NCI-H2107 treated with DMSO at 0.1 percent for 48 hours (cell line): ENCODE measurements around the gene PRDM16.

Source experiments
- DNase-seq: peaks from one replicate; lab custom pipeline; 2025; ENCODE audit not compliant: unreplicated experiment; lab: John Stamatoyannopoulos, UW

Gene PRDM16

GRCh38 chr1:3454811-3455618 is 386.0 kb downstream of the PRDM16 start:
- DNase-seq = no peak

DNA sequence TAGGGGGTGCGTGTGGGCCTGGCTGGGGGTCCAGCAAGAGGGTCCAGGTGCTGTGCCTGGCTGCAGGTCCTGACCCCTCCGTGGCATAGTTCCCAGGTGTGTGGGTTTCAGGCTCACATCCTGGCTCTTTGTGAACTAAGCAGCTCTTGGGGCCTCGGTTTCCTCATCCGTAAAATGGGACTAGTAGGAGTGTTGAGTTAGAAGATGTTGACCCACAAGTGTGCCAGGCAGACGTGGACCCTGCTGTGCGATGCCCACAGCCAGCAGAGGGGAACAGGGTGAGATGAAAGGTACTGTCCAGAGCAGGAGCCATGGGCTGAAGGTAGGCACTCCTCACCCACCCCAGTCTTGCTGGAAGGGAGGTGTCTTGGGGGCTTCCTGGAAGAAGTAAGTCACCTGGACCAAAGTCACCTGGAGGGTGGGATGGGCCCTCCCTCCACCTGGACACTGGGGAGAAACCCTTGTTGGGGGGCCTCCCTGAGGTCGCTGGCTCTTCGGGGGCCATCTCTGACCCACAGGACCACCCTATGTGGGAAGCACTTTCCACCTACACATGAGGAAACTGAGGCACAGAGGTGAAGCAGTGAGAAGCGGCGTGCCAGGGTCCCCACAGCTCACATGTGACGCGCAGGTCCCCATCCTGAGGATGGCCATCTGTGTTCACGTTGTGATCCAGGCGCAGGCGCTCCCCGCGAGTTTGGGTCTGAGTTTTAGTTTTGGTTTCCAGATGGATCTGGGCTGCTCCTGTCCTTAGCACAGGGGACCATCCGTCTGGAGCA is 386.9 kb downstream of the PRDM16 start:
- no peak for DNase-seq

GRCh38 chr1:3456449-3456963 is 387.5 kb downstream of the PRDM16 start:
- no peak for DNase-seq

DNA sequence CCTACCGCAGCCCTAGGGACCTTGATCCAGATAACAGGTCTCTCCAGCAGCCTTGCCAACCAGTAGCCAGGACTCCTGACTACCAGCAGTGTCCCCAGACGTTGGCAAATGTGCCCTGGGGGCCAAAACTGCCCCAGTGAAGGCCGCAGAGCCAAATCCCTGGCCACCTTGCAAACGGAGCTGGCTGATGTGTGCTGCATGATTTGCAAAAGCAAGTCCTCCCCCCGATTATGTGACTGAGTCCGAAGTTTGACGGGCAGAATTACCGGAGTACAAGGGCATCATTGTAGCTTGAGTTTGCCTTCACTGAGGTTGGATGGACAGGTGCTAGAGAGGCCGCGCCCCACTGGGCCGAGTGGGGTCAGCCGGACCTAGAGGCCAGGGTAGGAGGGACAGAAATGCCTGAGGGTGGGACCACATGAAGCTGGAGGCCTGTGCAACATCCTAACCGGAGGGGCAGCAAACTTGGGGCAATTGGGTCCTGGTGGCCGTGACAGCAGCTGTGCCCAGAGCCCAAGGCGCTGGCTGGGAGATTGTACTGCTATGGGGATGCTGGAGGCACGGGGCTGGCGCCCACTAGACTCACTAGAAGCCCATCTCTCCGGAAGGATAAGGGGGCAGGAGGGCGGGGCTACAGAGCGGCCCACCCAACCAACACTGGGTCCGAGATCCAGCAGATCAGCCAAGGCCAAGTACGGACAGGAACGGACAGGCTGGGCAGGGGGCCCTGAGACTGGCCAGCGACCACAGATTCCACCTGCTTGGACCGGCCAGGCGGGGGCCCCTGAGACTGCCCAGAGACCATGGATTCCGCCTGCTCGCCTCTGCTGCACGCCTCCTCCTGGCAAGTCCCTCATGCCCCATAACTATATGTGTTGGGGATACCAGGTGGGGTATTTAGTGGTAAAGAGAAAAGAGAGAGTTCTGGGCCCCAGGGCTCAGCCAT is 388.2 kb downstream of the PRDM16 start:
- no peak for DNase-seq

- no peak for DNase-seq
Observed at GRCh38 chr1:3457910-3458883, 389.2 kb downstream of the PRDM16 start.

GRCh38 chr1:3459051-3459908 is 390.3 kb downstream of the PRDM16 start:
- DNase-seq = no peak

GRCh38 chr1:3459940-3460671 is 391.1 kb downstream of the PRDM16 start:
- no peak for DNase-seq

DNA sequence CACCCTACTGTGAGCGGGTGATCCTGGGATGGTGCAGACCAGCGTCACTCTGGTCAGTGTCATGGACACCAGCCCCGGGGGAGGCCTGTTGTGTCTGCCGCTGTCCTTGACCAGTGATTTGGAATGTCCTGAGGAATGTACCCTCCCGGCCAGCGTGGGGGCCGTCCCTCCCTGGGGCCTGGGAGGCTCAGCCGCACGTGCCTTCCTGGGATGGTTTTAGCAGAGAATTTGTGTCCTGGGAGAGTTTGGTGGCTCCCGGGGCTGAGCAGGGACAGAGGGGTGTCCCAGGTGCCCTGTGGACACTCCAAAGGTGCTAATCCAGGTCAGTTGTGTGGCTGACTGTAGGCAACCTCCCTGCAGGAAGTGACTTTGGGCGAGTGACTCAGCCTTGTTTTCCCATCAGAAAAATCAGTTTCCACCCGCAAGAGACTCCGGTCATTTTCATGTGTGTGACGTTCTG is 391.7 kb downstream of the PRDM16 start:
- DNase-seq = no peak

DNA sequence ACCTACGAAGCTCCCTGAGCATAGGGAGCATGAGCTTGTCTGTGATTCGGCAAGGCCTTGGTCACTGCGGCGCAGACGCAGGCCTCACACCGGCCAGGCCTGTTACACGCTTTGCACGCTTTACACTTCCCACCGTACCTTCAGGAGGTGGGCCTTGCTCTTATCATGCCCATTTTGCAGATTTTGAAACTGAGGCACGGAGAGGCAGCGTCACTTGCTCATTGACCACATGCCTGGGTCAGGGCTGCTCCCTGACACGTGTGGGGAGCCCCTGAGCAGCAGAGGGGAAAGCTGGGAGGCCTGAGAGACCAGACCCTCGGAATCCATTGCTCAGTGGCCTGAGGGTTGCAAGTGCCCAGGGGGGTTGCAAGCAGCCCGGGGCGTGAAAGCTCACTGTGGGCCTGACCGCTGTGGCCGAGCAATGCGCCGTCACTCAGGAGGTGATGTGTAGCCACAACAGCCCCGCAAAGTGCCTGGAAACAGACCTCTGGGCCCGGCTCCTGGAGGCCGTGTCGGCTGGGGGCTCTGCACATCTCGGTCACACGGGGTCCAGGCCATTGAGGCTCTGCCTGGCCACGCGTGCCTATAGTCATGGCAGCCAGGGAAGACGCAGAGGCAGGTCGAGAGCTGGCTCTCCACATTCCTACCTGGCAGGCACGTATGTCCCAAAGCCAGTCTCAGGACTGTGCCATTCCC is 392.4 kb downstream of the PRDM16 start:
- no peak for DNase-seq

DNA sequence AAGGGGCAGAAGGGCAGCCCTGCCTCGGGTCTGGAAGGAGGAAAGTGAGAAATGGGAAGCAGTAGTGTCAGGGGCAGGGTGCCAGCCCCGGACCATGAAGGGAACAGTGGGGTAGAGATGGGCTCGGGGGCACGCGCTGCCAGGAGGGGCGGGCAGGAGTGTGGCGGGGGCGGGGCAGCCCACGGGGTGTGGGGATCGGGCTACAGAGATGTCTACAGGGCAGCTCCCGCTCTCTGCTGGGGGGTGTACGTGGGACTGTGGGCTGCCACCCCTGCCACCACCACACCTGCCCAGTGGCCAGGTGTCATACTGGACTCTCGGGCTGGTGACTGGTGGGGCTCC is 392.9 kb downstream of the PRDM16 start:
- no peak for DNase-seq

- no peak for DNase-seq
Observed at GRCh38 chr1:3462356-3463012, 393.5 kb downstream of the PRDM16 start.

DNA sequence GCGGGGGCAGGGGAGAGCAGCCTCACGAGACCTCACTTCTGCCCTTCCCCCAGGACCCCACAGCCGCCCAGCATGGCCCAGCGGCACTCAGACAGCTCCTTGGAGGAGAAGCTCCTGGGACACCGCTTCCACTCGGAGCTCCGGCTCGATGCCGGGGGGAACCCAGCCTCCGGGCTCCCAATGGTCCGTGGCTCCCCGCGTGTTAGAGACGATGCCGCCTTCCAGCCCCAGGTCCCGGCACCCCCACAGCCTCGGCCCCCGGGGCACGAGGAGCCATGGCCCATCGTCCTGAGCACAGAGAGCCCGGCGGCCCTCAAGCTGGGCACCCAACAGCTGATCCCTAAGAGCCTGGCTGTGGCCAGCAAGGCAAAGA is 394.0 kb downstream of the PRDM16 start:
- DNase-seq = no peak

- DNase-seq = no peak
Observed at GRCh38 chr1:3463408-3463863, 394.4 kb downstream of the PRDM16 start.

- no peak for DNase-seq
Observed at GRCh38 chr1:3463891-3464648, 395.1 kb downstream of the PRDM16 start.

DNA sequence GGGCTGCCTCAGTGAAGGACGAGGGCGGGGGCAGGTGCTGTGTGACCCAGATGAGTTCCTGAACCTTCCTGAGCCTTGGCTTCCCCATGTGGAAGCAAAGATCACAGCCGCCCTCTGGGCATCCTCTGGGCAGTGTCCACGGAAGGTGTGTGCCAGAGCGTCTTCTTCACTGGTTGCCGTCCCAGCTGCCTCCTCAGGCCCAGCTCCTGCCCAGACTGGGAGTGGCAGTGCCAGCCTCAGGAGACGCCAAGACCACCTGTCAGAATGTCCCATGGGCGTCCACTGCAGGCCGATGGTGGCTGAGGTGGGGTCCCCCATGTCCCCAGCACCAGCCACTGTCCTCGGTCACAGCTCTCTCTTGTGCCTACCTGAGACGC is 395.6 kb downstream of the PRDM16 start:
- no peak for DNase-seq
